ENCODE measurements around the gene TASP1. TPM values are rescaled to one million over a fixed set of nuclear protein-coding genes. Genes with fewer than 3 reads are reported as not detected.

Gene TASP1
- total RNA-seq, 2 experiments from 2014 or later: 10.7 to 11.3 TPM

DNA sequence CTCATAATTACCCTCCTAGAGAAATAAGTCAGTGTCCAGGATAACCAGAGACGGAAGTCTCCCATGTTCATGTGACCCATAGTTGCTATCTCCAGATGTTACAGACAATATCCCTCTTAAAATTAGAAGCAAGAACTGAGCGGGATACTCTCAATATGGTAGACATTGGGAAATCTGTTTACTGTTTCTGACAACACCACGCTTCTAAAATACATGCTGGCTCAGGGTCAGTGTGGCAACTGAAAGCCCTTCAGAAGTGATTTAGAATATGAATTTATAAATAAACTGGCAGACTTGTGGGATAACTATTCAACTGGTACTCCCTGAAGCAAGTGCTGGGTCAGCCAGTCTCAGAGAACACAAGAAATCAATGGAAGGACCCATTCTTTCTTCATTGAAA is 108.6 kb downstream of the TASP1 start:
- CTCF ChIA-PET: interaction anchor here (1.6 kb wide), 1 partner anchor 16 kb away, joined by 7 read pairs; no protein-coding TSS in a partner anchor

DNA sequence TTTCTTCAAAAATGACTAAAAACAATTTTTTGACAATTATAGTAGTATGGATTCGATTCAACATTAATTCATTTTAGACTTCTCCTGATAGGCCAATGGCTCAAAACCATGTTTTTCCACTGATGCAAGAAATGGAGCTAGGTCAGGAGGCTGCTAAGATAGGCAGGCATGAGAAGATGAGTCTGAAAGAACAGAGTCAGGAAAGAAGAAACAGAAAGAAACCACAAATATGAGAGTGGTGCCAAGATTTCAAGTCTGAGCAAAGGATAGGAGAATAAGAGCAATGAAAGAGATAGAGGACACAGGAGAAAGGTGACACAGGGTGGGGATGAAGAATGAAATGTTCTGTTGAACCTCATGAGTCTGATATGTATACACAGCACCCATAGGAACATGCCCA is 112.2 kb downstream of the TASP1 start:
- no peak for DNase-seq
- H3K36me3 Mint-ChIP-seq (ENCODE audit: low read depth): peaks cover 86% of the 10 kb centered on the region
- ChIA-PET POLR2A (no interaction called here), CTCF (no interaction called here)
- no peak overlapping the region for H3K27ac ChIP-seq (ENCODE audit: low read depth in 1 of 2, low read length in 2 of 2)
- no peak overlapping the region for H3K27ac Mint-ChIP-seq
- H3K4me3 ChIP-seq (ENCODE audit: low read length): no peak overlapping the region
- TF ChIP-seq CTCF (IDR thresholded peaks at IDR 0.05): no peak
- H3K36me3 ChIP-seq (ENCODE audit: insufficient read depth, low read length): peaks cover 31% of the 10 kb centered on the region
- H3K9me3 ChIP-seq (ENCODE audit: control insufficient read depth in 1 of 2, insufficient read depth in 1 of 2, low read length in 2 of 2): no peaks in the 10 kb centered on the region
- no peak overlapping the region for H3K4me3 Mint-ChIP-seq
- peaks cover 2% of the 10 kb centered on the region for H3K9me3 Mint-ChIP-seq
- no peaks in the 10 kb centered on the region for H3K4me1 ChIP-seq (ENCODE audit: insufficient read depth, low read length)
- ATAC-seq (ENCODE audit: poor library complexity): no peak
- no peaks in the 10 kb centered on the region for H3K4me1 Mint-ChIP-seq (ENCODE audit: low read depth)
- intact Hi-C loops (cut with DNase I, micrococcal nuclease): no loop called here
- H3K27me3 ChIP-seq (ENCODE audit: control insufficient read depth in 1 of 2, insufficient read depth in 2 of 2, low read length in 2 of 2): no peaks in the 10 kb centered on the region
- H3K27me3 Mint-ChIP-seq: no peaks in the 10 kb centered on the region

More for the DNA sequence above, 108.6 kb downstream of the TASP1 start:
- POLR2A ChIA-PET: no interaction called here
- no peaks in the 10 kb centered on the region for H3K9me3 Mint-ChIP-seq
- no peaks in the 10 kb centered on the region for H3K4me1 Mint-ChIP-seq (ENCODE audit: low read depth)
- H3K27me3 ChIP-seq (ENCODE audit: control insufficient read depth in 1 of 2, insufficient read depth in 2 of 2, low read length in 2 of 2): no peaks in the 10 kb centered on the region
- peaks cover 83% of the 10 kb centered on the region for H3K36me3 Mint-ChIP-seq (ENCODE audit: low read depth)
- no peak for TF ChIP-seq CTCF (IDR thresholded peaks at IDR 0.05)
- no peaks in the 10 kb centered on the region for H3K4me1 ChIP-seq (ENCODE audit: insufficient read depth, low read length)
- no peak overlapping the region for H3K27ac Mint-ChIP-seq
- H3K4me3 ChIP-seq (ENCODE audit: low read length): no peak overlapping the region
- H3K27me3 Mint-ChIP-seq: no peaks in the 10 kb centered on the region
- DNase-seq: no peak
- H3K27ac ChIP-seq (ENCODE audit: low read depth in 1 of 2, low read length in 2 of 2): no peak overlapping the region
- no peaks in the 10 kb centered on the region for H3K9me3 ChIP-seq (ENCODE audit: control insufficient read depth in 1 of 2, insufficient read depth in 1 of 2, low read length in 2 of 2)
- ATAC-seq (ENCODE audit: poor library complexity): no peak
- H3K4me3 Mint-ChIP-seq: no peak overlapping the region
- H3K36me3 ChIP-seq (ENCODE audit: insufficient read depth, low read length): peaks cover 24% of the 10 kb centered on the region
- intact Hi-C loops (cut with DNase I, micrococcal nuclease): no loop called here

- ChIA-PET POLR2A (no interaction called here), CTCF (no interaction called here)
- TF ChIP-seq CTCF (IDR thresholded peaks at IDR 0.05): no peak
- peaks cover 2% of the 10 kb centered on the region for H3K9me3 Mint-ChIP-seq
- no peak overlapping the region for H3K27ac Mint-ChIP-seq
- Histone ChIP-seq H3K9me3 (ENCODE audit: control insufficient read depth in 1 of 2, insufficient read depth in 1 of 2, low read length in 2 of 2) (no peaks in the 10 kb centered on the region), H3K36me3 (ENCODE audit: insufficient read depth, low read length) (peaks cover 31% of the 10 kb centered on the region), H3K4me1 (ENCODE audit: insufficient read depth, low read length) (no peaks in the 10 kb centered on the region), H3K27me3 (ENCODE audit: control insufficient read depth in 1 of 2, insufficient read depth in 2 of 2, low read length in 2 of 2) (no peaks in the 10 kb centered on the region), H3K27ac (ENCODE audit: low read depth in 1 of 2, low read length in 2 of 2) (no peak overlapping the region), H3K4me3 (ENCODE audit: low read length) (no peak overlapping the region)
- DNase-seq: no peak
- no peak overlapping the region for H3K4me3 Mint-ChIP-seq
- intact Hi-C loops (cut with DNase I, micrococcal nuclease): no loop called here
- no peaks in the 10 kb centered on the region for H3K27me3 Mint-ChIP-seq
- peaks cover 85% of the 10 kb centered on the region for H3K36me3 Mint-ChIP-seq (ENCODE audit: low read depth)
- no peak for ATAC-seq (ENCODE audit: poor library complexity)
- no peaks in the 10 kb centered on the region for H3K4me1 Mint-ChIP-seq (ENCODE audit: low read depth)
These were observed 113.3 kb downstream of the TASP1 start for GRCh38 chr20:13525225-13525940.
